ENCODE results near the gene MLH1.

- no peak for TF ChIP-seq CTCF (conservative IDR thresholded peaks at IDR 0.05 in 1 of 2, IDR thresholded peaks at IDR 0.05 in 1 of 2; ENCODE audit: low read depth in 1 of 2, low read length in 2 of 2)
- no peak for TF ChIP-seq EZH2 (IDR thresholded peaks at IDR 0.05; ENCODE audit: low read length, missing control alignments)
These were observed 32.8 kb upstream of the MLH1 start for GRCh38 chr3:36960502-36960901.

Data from fibroblast of lung (primary cell).